Cardiac fibroblast (primary cell): ENCODE data around the gene CCSER1.

Experiments used
- DNase-seq, 2 donors: peaks; one replicate each; pipeline versions ENCODE4 v3.0.0 to v3.0.0-alpha.2; 2010; ENCODE audit warnings: low read depth in 2 of 2
- H3K4me3 ChIP-seq, 2 donors: replicated peaks in 1 of 2; 1 replicate in 1 of 2; 2 replicates in 1 of 2; pipeline ENCODE4 v1.5.1; 2011; ENCODE audit warnings: low read depth in 2 of 2, low read length in 2 of 2, mild to moderate bottlenecking in 2 of 2, moderate library complexity in 1 of 2
- TF ChIP-seq, protein P1 (sequence below): IDR thresholded peaks from one replicate; pipeline ENCODE4 v1.5.1; 2011; ENCODE audit warnings: low read depth, mild to moderate bottlenecking, low read length, inconsistent platforms

The CCSER1 gene

GRCh38 chr4:90445380-90445779, 318.2 kb downstream of the CCSER1 start:
- no peak overlapping the region for H3K4me3 ChIP-seq
- TF ChIP-seq, protein P1, sequence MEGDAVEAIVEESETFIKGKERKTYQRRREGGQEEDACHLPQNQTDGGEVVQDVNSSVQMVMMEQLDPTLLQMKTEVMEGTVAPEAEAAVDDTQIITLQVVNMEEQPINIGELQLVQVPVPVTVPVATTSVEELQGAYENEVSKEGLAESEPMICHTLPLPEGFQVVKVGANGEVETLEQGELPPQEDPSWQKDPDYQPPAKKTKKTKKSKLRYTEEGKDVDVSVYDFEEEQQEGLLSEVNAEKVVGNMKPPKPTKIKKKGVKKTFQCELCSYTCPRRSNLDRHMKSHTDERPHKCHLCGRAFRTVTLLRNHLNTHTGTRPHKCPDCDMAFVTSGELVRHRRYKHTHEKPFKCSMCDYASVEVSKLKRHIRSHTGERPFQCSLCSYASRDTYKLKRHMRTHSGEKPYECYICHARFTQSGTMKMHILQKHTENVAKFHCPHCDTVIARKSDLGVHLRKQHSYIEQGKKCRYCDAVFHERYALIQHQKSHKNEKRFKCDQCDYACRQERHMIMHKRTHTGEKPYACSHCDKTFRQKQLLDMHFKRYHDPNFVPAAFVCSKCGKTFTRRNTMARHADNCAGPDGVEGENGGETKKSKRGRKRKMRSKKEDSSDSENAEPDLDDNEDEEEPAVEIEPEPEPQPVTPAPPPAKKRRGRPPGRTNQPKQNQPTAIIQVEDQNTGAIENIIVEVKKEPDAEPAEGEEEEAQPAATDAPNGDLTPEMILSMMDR, result no peak
- peak in 1 of 2 donors; percentile 10 for DNase-seq

- no peak for DNase-seq
- TF ChIP-seq, protein P1, result no peak
- H3K4me3 ChIP-seq, result no peak overlapping the region
Measured at GRCh38 chr4:90449626-90450025, 322.4 kb downstream of the CCSER1 start.

DNA sequence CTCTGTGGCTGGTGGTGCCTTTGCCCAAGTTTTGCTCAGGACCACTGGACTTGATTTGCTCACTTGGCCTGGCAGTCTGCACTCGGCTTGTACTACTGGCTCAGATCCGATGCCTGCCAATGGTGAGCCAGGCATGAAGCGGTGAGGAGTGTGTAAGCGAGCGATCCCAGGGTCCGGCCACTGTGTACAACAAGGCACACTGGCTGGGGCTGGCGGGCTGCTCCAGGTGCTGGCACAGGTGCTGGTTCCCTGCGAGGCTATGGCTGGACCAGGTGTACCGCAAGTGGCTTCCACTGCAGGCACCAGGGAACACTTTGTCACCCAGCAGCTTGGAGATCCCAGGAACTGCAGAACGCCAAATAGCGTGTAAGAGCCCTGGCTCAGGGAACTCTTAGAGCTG, 329.7 kb downstream of the CCSER1 start:
- no peak for DNase-seq
- no peak overlapping the region for H3K4me3 ChIP-seq
- TF ChIP-seq, protein P1, result no peak

GRCh38 chr4:90457817-90458216, 330.6 kb downstream of the CCSER1 start:
- TF ChIP-seq, protein P1, result no peak
- no peak for DNase-seq
- H3K4me3 ChIP-seq, result no peak overlapping the region

GRCh38 chr4:90458576-90458975, 331.4 kb downstream of the CCSER1 start:
- H3K4me3 ChIP-seq, result no peak overlapping the region
- no peak for DNase-seq
- TF ChIP-seq, protein P1, result no peak

- no peak overlapping the region for H3K4me3 ChIP-seq
- DNase-seq, result no peak
- TF ChIP-seq, protein P1, result no peak
Measured at GRCh38 chr4:90474484-90474883, 347.3 kb downstream of the CCSER1 start.

- no peak overlapping the region for H3K4me3 ChIP-seq
- DNase-seq, result no peak
- TF ChIP-seq, protein P1, result no peak
Measured at GRCh38 chr4:90476019-90476418, 348.8 kb downstream of the CCSER1 start.
